Measurements from ENCODE around the gene KLHL28. TPM values are rescaled to one million over a fixed set of nuclear protein-coding genes. Genes with fewer than 3 reads are reported as not detected.

Gene KLHL28
- total RNA-seq, 6 experiments from 2014 or later, result 6.6 to 9.6 (median 8.5) TPM

DNA sequence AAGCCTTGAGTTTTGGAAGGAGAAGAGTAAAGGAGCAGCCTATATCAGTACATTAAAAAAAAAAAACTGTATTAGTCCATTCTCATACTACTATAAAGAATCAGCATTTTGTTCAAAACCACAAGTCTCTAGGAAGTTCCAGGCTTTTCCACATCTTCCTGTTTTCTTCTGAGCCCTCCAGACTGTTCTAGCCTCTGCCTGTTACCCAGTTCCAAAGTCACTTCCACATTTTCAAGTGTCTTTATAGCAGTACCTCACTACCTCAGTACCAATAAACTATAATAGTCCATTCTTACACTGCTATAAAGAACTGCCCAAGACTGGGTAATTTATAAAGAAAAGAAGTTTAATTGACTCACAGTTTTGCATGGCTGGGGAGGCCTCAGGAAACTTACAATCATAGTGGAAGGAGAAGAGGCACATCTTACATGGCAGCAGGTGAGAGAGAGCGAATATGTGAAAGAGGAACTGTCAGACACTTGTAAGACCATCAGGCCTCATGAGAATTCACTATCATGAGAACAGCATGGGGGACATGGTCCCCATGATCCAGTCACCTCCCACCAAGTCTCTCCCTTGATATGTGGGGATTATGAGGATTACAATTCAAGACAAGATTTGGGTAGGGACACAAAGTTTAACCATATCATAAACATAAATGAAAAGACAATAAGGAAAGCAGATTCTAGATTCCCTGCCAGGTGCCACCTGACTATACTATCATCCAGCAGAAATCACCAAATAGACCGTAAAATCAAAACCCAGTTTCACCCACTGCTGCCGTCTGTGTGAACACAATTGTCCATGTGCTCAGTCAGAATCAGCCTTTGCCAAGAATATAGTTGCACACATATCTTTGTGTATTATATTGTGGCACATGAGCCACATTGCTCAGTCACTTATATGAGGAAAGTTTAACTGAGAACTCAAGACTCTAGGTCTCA, 28.0 kb upstream of the KLHL28 start:
- Mint-ChIP-seq H3K9me3 (no peaks in the 10 kb centered on the region), H3K4me3 (no peak overlapping the region), H3K27ac (no peak overlapping the region), H3K4me1 (ENCODE audit: low read depth) (no peaks in the 10 kb centered on the region), H3K36me3 (ENCODE audit: low read depth) (no peaks in the 10 kb centered on the region), H3K27me3 (ENCODE audit: insufficient read depth) (no peaks in the 10 kb centered on the region)
- TF ChIP-seq, protein P1, sequence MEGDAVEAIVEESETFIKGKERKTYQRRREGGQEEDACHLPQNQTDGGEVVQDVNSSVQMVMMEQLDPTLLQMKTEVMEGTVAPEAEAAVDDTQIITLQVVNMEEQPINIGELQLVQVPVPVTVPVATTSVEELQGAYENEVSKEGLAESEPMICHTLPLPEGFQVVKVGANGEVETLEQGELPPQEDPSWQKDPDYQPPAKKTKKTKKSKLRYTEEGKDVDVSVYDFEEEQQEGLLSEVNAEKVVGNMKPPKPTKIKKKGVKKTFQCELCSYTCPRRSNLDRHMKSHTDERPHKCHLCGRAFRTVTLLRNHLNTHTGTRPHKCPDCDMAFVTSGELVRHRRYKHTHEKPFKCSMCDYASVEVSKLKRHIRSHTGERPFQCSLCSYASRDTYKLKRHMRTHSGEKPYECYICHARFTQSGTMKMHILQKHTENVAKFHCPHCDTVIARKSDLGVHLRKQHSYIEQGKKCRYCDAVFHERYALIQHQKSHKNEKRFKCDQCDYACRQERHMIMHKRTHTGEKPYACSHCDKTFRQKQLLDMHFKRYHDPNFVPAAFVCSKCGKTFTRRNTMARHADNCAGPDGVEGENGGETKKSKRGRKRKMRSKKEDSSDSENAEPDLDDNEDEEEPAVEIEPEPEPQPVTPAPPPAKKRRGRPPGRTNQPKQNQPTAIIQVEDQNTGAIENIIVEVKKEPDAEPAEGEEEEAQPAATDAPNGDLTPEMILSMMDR (IDR thresholded peaks at IDR 0.05), result no peak
- no peak for DNase-seq

DNA sequence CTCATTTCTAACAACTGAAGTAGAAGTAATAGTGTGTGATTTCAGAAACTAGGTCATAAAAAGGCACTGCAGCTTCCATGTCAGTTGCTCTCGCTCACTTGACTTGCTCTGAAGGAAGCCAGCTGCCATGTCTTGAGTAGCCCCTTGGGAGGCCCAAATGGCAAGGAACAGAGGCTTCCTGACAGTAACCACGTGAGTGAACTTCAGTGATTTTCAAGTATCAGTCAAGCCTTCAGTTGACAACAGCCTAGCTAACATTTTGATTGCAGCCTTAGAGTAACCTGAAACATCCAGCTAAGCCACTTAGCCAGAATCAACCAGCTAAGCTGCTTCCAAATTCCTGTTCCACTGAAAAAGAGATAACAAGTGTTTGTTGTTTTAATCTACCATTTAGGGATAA, 26.9 kb upstream of the KLHL28 start:
- Mint-ChIP-seq H3K27ac (no peak overlapping the region), H3K4me1 (ENCODE audit: low read depth) (no peaks in the 10 kb centered on the region), H3K36me3 (ENCODE audit: low read depth) (no peaks in the 10 kb centered on the region), H3K27me3 (ENCODE audit: insufficient read depth) (no peaks in the 10 kb centered on the region), H3K9me3 (no peaks in the 10 kb centered on the region), H3K4me3 (no peak overlapping the region)
- DNase-seq, result no peak
- TF ChIP-seq, protein P1 (IDR thresholded peaks at IDR 0.05), result no peak

DNA sequence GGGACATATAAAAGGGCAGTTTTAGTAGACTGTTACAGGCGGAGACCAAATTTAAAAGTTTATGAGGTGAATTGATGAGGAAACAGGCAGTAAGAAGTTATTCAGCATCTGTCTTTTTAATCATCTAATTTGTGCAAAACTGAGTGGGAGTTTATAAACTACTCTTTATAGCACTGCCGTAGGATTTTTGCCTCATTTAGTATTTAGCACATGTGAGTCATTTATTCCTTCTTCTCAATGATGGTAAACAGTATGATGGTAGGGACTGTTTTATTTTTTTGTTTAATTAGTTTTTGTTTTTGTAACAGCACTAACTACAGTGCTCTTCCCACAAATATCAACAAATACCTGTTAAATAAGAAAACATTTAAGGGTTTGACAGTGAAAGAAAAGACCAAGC, 20.8 kb upstream of the KLHL28 start:
- DNase-seq, result no peak
- TF ChIP-seq, protein P1 (IDR thresholded peaks at IDR 0.05), result no peak
- H3K27me3 Mint-ChIP-seq (ENCODE audit: insufficient read depth), result no peaks in the 10 kb centered on the region
- H3K9me3 Mint-ChIP-seq, result no peaks in the 10 kb centered on the region
- H3K4me3 Mint-ChIP-seq, result no peak overlapping the region
- H3K27ac Mint-ChIP-seq, result no peak overlapping the region
- H3K4me1 Mint-ChIP-seq (ENCODE audit: low read depth), result peaks cover 19% of the 10 kb centered on the region
- no peaks in the 10 kb centered on the region for H3K36me3 Mint-ChIP-seq (ENCODE audit: low read depth)

DNA sequence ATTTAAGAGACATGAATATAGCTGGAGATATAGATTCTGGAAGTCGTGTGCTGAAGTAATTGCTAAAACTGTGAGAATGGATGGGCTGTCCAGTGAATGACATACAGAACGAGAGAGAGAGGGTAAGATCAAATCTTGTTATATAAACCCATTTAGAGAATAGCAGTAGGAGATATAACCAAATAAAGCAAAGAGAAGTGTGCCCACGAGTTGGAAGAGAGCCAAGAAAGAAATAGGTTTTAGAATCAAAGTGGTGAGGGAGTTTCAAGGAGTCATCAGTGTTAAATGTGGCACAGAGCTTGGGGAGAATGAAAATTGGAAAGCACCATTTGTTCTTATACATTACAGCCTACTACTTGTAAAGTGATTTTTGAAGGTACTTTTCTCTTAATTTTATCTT, 19.5 kb upstream of the KLHL28 start:
- no peak overlapping the region for H3K4me3 Mint-ChIP-seq
- H3K36me3 Mint-ChIP-seq (ENCODE audit: low read depth), result no peaks in the 10 kb centered on the region
- no peaks in the 10 kb centered on the region for H3K27me3 Mint-ChIP-seq (ENCODE audit: insufficient read depth)
- no peak for DNase-seq
- peaks cover 19% of the 10 kb centered on the region for H3K4me1 Mint-ChIP-seq (ENCODE audit: low read depth)
- H3K27ac Mint-ChIP-seq, result no peak overlapping the region
- TF ChIP-seq, protein P1 (IDR thresholded peaks at IDR 0.05), result no peak
- no peaks in the 10 kb centered on the region for H3K9me3 Mint-ChIP-seq

DNA sequence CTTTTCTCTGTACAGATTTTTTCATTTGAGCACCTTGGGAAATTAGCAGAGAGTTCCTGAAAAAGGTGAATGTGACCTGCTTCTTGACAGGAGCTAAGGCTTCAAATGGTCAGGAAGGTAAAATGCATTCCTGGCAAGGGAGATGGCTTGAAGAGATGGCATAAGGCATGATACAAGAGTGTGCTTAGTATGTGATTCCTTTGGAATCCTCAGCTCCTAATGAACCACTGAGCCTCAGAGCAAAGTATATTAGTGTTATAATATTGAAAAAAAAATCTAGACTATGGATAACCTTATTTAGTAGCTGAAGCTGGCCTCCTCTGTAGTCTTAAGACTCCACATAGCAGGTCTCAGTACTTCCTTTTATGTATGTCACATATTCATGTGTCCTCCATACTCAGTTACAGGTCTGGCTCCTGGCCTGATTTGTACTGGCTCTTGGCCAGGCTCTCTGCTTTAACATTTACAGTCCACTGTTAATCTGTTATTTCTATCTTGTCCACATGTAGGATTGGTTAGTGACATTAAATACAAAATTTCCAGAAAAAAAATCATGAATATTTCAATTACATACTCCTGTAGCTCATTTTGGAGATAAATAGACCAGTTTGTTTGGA, 18.1 kb upstream of the KLHL28 start:
- Mint-ChIP-seq H3K9me3 (no peaks in the 10 kb centered on the region), H3K27ac (no peak overlapping the region), H3K4me3 (no peak overlapping the region), H3K27me3 (ENCODE audit: insufficient read depth) (no peaks in the 10 kb centered on the region), H3K36me3 (ENCODE audit: low read depth) (no peaks in the 10 kb centered on the region), H3K4me1 (ENCODE audit: low read depth) (peaks cover 19% of the 10 kb centered on the region)
- no peak for DNase-seq
- TF ChIP-seq, protein P1 (IDR thresholded peaks at IDR 0.05), result no peak

Data from HFFc6 (cell line).